Esophagus muscularis mucosa (tissue), 4 donors: ENCODE measurements around the gene PLA2G4C. TPM values are rescaled to one million over a fixed set of nuclear protein-coding genes. Genes with fewer than 3 reads are reported as not detected.

Experiments
- DNase-seq: peaks from one replicate; pipeline ENCODE4 v3.0.0-alpha.2; 2017; ENCODE audit errors: extremely low spot score
- H3K27ac ChIP-seq, 4 donors: fragments of 200-600 bp; sonication (generic); replicated peaks in 1 of 4; 1 replicate in 3 of 4; 2 replicates in 1 of 4; pipeline ENCODE4 v1.5.1; 2016 to 2019; ENCODE audit warnings: mild to moderate bottlenecking in 1 of 4
- H3K27me3 ChIP-seq, 4 donors: fragments of 200-600 bp; sonication (generic); one replicate each; pipeline versions ENCODE4 v1.5.1 to v1.6.0; 2016 to 2019
- H3K36me3 ChIP-seq, 4 donors: fragments of 200-600 bp; sonication (generic); one replicate each; pipeline ENCODE4 v1.5.1; 2016 to 2019
- H3K4me1 ChIP-seq, 4 donors: fragments of 200-600 bp; sonication (generic); one replicate each; pipeline ENCODE4 v1.5.1; 2016 to 2019
- H3K4me3 ChIP-seq, 4 donors: fragments of 200-600 bp; sonication (generic); 1 replicate in 2 of 4; 2 replicates in 2 of 4; pipeline ENCODE4 v1.5.1; 2016 to 2019; ENCODE audit warnings: mild to moderate bottlenecking in 4 of 4, moderate library complexity in 1 of 4
- H3K9me3 ChIP-seq, 4 donors: fragments of 200-600 bp; sonication (generic); 1 replicate in 3 of 4; 2 replicates in 1 of 4; pipeline ENCODE4 v1.5.1; 2016 to 2019
- CTCF ChIP-seq, 3 experiments: fragments of 200-600 bp in 2 of 3; fragments of 450-650 bp in 1 of 3; sonication (generic) in 2 of 3; IDR thresholded peaks; one replicate each; pipeline ENCODE4 v1.5.1; 2017 to 2019; ENCODE audit warnings: antibody characterized with exemption in 3 of 3, mild to moderate bottlenecking in 2 of 3, moderate library complexity in 1 of 3
- EP300 ChIP-seq: sonication (generic); formaldehyde crosslinking; IDR thresholded peaks from one replicate; pipeline ENCODE4 v1.6.1; 2017; ENCODE audit warnings: antibody characterized with exemption
- POLR2A ChIP-seq: fragments of 450-650 bp; IDR thresholded peaks from one replicate; pipeline ENCODE4 v1.6.1; 2017; ENCODE audit warnings: antibody characterized with exemption, moderate library complexity, mild to moderate bottlenecking, low read depth
- POLR2AphosphoS5 ChIP-seq, 2 donors: sonication (generic); formaldehyde crosslinking; IDR thresholded peaks; one replicate each; pipeline ENCODE4 v1.6.1; 2017; ENCODE audit warnings: antibody characterized with exemption in 2 of 2
- WGBS: methylation state at CpG from one replicate; pipeline ENCODE4 v1.1.5; 2018; 5-methylcytosine and 5-hydroxymethylcytosine counted together
- intact Hi-C: fragments of 100-400 bp; cut with DNase I; formaldehyde crosslinking; loops from one replicate; pipeline ENCODE4 v1.15.1; 2023
- total RNA-seq, 4 donors: library from RNA; depleted of rRNA; stranded (reverse); fragments of >200 nt; gene quantifications; one replicate each; pipeline versions ENCODE4 v1.1.0 to v1.2.1, GENCODE V29; 2016

Gene PLA2G4C
- total RNA-seq = 10 to 100 TPM in 2 of 4 donors, 1 to 10 TPM in 2; 5.3 to 15.1 (median 9.3) TPM

DNA sequence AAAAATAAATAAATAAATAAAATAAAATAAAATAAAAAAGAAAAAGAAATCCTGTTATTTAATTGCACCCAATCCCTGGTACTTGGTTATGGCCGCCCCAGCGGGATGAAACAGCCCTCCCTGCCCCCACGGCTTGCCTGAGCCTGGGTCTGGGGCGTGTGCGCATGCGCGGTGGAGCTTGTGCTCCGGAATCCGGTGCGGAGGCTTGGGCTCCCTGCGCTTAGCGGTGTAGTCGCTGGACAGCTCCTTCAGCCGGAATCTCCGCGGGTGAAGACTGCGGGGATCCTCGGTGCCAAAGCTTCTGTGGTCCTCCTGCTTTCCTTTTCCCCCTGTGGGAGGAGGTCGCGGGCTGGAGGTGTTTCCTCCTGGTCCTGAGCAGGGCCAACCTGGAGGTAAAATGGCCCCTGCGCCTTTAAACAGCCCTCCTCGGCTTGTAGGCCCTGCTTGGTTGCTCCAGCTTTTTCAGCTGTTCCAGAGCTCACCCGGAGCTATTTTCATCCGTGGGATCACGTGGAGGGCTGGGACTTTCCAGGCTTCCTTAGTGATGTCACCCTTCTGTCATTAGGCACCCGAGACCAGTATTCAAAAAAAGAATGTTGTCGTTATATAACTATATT lies at the start of gene PLA2G4C:
TSS of gene PLA2G4C (minus strand) at position 468 of the 617 bp plus-strand sequence. CDS start 4,288 bp downstream, outside the sequence.
- Histone ChIP-seq H3K9me3 (no peaks in the 10 kb centered on the region), H3K27me3 (no peaks in the 10 kb centered on the region), H3K4me3 (peak within 1 kb of the TSS; percentile 45 to 61 (median 54)), H3K27ac (peak within 1 kb of the TSS; percentile 85 to 94 (median 86)), H3K4me1 (peaks cover 20 to 34% (median 33%) of the 10 kb centered on the region in 4 donors), H3K36me3 (peaks cover 0 to 5% (median 0%) of the 10 kb centered on the region in 4 donors)
- peak; percentile 94 for DNase-seq
- intact Hi-C loops = no loop called here
- WGBS = under 1% methylated on average over 20 of the region's 27 CpGs
- peak; percentile 41 for TF ChIP-seq POLR2A
- no peak for TF ChIP-seq EP300
- TF ChIP-seq POLR2AphosphoS5 (IDR thresholded peaks at IDR 0.05) = peak; percentile 83 to 87
- TF ChIP-seq CTCF (IDR thresholded peaks at IDR 0.05) = peak in 1 of 3 experiments; percentile 12

GRCh38 chr19:48158210-48158790 lies 47.7 kb upstream of the PLA2G4C start:
- no peaks in the 10 kb centered on the region for H3K9me3 ChIP-seq
- no peak overlapping the region for H3K27ac ChIP-seq
- intact Hi-C loops = loop anchor here (10.0 kb wide), 1 partner anchor 193 kb away; no protein-coding TSS in a partner anchor
- DNase-seq = no peak
- TF ChIP-seq EP300 (no peak), POLR2AphosphoS5 (IDR thresholded peaks at IDR 0.05) (no peak), POLR2A (no peak), CTCF (IDR thresholded peaks at IDR 0.05) (no peak)
- 85% methylated on average over 12 of the region's 12 CpGs for WGBS
- peaks cover 0 to 36% (median 10%) of the 10 kb centered on the region in 4 donors for H3K36me3 ChIP-seq
- H3K4me1 ChIP-seq = no peaks in the 10 kb centered on the region
- H3K4me3 ChIP-seq = no peak overlapping the region
- H3K27me3 ChIP-seq = no peaks in the 10 kb centered on the region

DNA sequence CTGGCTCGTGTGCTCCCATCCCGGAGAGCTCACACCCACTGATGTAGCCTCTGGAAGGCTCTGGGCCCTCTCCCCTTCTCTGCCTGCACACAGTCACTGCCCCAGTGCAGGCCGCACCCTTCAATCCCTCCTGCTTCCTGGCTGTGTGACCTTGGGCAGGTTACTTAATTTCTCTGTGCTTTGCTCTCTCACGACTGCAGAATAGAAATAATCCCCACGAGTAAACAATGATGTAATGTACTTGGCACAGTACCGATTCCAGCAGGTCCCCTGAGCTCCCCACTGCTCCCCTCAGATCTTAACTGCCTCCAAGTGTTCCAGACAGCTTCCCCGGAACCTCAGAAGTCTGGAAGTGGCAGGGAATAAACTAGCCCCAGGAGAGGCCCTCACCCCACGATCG lies 43.4 kb upstream of the PLA2G4C start:
- Histone ChIP-seq H3K27me3 (no peaks in the 10 kb centered on the region), H3K36me3 (peaks cover 0 to 23% (median 4%) of the 10 kb centered on the region in 4 donors), H3K9me3 (no peaks in the 10 kb centered on the region), H3K4me1 (peaks cover 0 to 15% (median 11%) of the 10 kb centered on the region in 4 donors), H3K27ac (no peak overlapping the region), H3K4me3 (no peak overlapping the region)
- DNase-seq = no peak
- intact Hi-C loops = loop anchor here (10.0 kb wide), 1 partner anchor 189 kb away; no protein-coding TSS in a partner anchor
- TF ChIP-seq EP300 (no peak), POLR2AphosphoS5 (IDR thresholded peaks at IDR 0.05) (no peak), CTCF (IDR thresholded peaks at IDR 0.05) (no peak), POLR2A (no peak)
- 62% methylated on average over 9 of the region's 9 CpGs for WGBS

- TF ChIP-seq POLR2AphosphoS5 (IDR thresholded peaks at IDR 0.05) (no peak), CTCF (IDR thresholded peaks at IDR 0.05) (peak; percentile 84 to 91 (median 91))
- no peak overlapping the region for H3K4me3 ChIP-seq
- no peaks in the 10 kb centered on the region for H3K27me3 ChIP-seq
- DNase-seq = no peak
- intact Hi-C loops = loop anchor here (1.0 to 10.0 kb wide), 2 partner anchors 45 to 188 kb away; no protein-coding TSS in a partner anchor
- no peak overlapping the region for H3K27ac ChIP-seq
- H3K4me1 ChIP-seq = peaks cover 0 to 22% (median 18%) of the 10 kb centered on the region in 4 donors
- H3K36me3 ChIP-seq = peaks cover 0 to 16% (median 4%) of the 10 kb centered on the region in 4 donors
- no peaks in the 10 kb centered on the region for H3K9me3 ChIP-seq
- WGBS = 29% methylated on average over 8 of the region's 8 CpGs
These were observed 41.9 kb upstream of the PLA2G4C start for GRCh38 chr19:48152551-48152950.
